Activated CD4-positive, alpha-beta T cell treated with anti-CD3 and anti-CD28 coated beads for 24 hours (primary cell): ENCODE measurements around the gene KIZ.
"Not testable (repeated sequence)": the region's sequence is repeated elsewhere in the genome, so short reads cannot be mapped to it uniquely, and the experiment has no call there.

Source experiments
- DNase-seq, 2 donors: peaks; one replicate each; pipeline ENCODE4 v3.0.0-alpha.2; 2020; ENCODE audit warnings: low read depth in 2 of 2

KIZ gene

DNA sequence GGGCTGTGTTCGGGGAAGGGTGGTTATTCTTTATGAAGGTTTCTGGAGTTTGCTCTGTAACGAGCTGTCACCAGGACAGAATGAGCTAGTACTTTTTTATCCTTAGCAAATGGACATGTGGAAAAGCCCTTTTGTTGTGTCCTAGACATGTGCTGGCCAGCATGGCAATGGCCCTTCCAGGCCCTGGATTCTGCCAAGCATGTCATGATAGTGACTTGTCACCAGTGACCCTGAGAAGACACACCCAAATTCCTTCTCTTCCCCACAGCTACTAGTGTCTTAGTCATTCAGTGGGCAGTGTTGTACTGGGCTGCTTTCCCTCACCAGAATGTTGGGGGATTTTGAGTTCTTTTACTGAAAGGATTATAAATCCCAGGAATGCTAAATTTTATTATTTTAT is 103.3 kb downstream of the KIZ start:
- DNase-seq = no peak

DNA sequence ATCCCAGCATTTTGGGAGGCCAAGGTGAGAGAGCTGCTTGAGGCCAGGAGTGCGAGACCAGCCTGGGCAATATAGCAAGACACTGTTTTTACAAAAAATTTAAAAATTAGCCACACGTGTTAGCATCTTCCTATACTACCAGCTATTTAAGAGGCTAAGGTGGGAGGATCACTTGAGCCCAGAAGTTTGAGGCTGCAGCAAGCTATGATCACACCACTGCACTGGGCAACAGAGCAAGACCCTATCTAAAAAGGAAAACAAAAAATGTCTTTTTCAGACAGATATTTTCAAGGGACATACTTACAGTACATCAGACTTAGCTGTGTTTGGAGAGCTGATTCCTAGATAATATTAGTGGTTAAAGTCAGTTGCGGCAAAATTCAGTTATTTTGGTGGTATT is 104.3 kb downstream of the KIZ start:
- no peak for DNase-seq

DNA sequence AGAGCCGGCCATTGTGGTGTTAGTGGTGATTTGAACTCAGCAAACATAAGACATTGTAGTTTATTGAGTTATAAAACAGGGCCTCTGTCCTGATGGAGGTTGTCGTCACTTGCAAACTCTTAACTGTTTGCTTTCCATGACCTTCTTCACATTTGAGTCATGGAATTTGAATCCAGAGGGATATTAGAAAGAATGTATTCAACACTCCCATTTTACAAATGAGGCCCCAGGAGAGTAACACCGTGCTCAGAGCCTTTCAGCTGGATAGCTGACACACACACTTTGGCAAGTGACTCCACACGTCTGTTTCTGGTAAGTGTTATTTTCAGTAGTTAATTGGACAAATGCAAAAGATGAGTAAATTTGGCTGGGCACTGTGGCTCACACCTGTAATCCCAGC is 104.8 kb downstream of the KIZ start:
- DNase-seq = no peak

DNA sequence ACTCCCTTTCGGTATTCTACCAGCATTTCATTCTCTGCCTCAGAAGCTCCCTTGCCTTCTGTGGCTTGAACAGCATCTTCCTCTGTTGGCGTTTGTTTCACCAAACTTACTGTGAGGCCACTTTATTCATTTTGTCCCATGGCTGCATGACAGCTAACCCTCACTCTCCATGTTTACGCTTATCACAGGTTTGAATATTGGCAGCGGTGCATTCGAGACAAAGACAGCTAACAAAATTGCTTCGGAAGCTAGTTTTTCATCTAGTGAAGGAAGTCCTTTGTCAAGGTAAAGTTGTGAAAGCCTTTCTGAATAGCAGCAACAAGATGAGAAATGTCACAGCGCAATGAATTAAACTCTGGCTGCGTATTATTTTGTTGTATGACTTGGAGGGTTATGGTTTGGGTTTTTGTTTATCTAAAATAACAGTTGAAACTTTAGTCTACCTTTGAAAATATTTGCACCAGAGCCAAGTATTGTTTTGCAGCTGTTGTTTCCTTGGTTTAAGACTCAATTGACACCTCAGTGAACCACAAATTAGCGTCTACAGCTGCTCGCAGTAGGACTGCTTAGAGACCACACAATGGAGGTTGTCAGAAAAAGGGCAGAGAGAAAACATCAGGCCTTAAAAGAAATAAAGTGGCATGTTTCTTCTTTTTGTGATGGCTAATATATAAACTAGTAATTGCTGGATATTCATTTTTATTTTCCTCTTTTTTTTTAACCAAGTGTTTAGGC is 106.8 kb downstream of the KIZ start:
- DNase-seq = no peak

DNA sequence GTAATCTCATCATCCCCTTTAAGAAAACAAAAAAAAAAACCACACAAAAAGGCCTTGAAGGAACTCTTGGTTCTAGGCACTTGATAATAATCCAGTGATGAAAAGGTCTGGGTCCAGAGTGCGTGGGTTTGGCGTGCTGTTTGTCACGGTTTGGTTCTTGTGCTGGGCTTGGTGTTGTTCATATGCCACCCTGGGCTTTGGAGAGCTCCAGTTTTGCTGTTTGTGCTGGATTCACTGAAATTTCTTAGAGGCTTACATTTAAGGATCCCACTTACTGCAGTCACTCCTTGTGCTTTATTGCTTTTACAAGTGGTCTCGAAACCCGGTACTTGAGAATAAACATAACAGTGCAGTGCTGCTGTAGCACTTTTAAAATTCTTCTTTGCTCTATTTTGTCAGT is 108.4 kb downstream of the KIZ start:
- no peak for DNase-seq

DNA sequence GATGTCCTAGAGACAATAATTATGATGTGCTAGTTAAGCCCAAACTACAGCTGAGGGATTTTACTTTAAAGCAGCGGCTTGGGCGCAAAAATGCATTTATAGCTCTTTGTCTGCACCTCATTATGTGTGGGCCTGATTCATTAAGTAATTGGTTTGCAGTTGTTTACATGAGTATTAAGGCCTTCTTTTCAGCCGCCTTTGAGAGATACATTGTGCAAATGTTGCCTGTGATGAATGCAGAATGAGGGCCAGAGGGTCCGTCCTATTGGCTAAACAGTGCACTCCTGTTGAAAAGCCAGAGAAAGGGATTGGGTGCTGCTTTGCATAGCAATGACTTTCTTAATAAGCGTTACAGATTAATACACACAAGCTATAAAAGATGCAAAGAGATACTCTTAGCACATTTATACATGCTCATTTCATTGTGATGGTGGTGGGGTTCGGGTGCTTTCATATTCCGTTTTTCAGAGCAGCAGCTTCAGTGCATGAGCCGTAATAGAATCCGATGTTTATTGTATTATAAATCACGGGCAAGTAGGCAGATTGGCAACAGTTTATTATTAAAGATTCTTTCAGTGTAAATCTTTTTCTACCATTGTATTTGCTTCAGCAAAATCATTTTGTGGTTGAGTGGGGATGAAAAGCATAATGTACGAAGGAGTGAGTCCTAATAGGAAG is 109.1 kb downstream of the KIZ start:
- DNase-seq = no peak

DNA sequence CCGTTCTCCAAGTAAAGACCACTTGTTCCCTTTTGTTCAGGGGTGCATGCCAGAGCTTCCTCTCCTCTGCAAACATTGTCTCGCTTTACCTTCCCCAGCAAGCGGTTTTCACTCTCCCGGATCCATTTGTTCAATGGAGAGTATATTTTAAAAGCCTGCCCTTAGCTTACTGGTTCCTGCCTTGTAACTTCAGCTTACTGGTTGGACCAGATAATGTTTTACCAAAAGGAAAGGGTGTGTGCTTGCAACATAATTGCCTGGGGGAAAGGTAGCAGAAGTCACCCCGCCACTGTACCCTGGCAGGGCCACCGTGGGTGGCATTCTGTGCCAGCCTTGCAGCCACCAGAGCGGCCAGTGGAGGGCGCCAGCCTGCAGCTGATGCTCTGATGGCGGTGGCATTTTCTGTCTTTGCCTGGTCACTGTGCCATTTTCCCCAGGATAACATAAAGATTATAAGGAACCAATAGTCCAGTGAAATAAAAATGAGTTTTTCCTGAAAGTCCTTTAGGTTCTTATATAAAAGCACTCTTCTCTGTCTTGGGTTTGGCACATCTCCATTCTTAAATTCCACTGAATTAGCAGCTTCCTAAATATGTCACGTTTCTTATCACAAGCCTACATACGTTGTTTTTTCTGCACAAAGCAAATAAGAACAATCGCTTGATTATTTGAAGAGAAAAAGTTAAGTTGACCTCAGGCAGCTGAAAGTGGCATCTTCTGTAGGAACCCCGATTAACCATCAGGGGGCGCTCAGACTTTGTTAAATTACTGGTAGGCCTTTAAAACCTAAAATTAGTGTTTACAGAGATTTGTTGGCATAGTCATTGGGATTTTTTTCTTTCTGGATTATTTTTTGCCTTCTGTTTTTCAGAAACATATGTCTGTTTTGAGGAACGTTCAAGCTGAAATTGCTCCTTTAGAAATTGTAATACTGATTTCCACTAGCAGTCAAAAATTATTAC is 109.9 kb downstream of the KIZ start:
- DNase-seq = peak; percentile 55 to 59

DNA sequence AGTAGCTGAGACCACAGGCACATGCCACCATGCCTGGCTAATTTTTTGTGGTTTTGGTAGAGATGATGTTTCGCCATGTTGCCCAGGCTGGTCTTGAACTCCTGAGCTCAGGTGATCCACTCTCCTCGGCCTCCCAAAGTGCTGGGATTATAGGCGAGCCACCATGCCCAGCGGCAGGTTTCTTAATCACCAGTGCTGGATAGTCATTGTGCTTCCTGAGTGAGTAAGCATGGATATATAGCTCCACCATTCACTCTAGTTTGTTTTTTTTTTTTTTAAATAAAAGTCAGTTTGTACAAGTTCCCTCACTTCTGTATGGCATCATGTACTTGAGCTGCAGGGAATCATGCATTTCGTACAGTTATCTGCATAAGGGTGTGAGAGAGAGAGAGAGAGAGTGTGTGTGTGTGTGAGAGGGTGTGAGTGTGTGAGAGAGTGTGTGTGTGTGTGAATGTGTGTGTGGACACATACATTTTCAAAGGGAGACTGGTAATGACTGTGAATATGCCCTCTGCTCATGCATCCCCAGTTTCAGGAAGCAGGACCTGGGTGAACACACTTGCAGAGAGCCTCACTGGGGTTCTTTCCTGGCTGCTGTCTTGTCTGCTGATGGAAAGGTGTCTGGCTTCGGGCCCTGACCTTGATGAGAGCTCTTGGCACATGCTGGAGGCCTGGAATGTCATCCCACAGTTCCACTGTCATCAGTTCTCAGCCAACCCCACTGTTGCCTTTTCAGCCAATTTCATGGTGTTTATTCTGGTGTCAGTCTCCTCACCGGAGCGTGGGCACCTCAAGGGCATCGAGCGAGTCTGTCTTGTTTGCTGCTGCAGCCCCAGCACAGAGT is 112.3 kb downstream of the KIZ start:
- DNase-seq = no peak

DNA sequence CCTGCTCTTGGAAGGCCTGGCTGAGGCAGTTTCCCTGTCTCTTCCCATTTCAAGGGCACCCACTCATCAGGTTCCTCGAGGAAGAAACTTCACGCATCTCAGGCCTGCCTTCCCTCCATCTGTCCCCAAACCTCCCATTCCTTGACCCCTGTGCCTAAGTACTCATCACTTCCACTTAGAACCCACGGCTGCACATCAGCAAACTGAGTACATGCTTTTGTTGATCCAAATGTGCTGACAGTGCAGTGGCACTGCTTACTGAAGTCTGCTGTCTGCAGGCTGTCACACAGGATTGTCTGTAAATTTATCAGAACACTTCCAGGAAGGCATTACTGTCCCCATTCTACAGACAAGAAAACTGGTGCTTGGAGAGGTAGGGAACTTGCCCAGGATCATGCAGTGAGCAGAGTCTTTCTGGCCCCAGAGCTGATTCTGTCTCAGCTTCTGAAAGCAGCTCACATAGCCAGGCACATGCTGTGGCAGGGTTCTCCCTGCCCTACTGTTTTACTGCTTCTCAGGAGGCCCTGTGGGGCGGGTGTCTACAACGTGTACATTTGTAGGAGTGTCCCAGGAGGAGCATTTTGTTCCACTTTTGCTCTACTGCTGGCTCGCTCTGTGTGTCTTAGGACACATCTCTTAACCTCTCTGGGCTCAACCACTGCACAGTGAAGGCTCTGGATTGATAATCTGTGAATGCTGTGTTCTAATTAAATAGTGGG is 113.1 kb downstream of the KIZ start:
- DNase-seq = no peak

DNA sequence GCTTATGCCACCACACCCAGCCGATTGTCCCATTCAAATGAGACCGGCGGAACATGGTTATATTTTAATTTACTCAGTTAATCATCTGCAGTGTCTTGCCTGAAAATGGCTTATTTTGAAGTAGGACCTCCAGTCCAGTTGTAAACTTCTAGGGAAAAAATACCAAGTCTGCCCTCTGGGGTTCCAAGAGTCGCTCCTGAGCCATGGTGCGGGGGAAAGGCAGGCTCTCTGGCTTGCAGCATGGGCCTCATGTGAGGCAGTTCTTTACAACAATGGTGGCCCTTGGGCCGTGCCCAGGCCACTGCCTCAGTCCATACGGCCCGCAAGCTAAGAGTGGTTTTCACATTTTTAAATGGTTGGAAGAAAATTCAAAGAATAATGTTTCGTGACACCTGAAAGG is 114.5 kb downstream of the KIZ start:
- DNase-seq = no peak

DNA sequence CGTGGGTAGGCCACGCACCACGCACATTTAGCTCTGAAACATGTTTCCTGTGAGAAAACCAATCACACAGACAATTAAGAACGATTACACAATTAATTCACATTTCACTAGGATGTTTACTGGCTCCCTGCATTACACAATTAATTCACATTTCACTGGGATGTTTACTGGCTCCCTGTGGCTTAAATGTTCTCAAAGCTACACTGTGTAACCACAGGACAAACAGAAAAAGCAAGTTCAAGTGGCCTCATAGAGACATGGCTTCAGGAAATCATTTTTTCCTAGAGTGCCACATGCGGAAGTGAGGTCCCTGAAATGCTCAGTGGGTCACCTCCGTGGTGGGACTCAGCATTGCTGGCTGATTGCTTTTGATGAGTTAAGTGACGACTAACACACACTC is 115.5 kb downstream of the KIZ start:
- no peak for DNase-seq

DNA sequence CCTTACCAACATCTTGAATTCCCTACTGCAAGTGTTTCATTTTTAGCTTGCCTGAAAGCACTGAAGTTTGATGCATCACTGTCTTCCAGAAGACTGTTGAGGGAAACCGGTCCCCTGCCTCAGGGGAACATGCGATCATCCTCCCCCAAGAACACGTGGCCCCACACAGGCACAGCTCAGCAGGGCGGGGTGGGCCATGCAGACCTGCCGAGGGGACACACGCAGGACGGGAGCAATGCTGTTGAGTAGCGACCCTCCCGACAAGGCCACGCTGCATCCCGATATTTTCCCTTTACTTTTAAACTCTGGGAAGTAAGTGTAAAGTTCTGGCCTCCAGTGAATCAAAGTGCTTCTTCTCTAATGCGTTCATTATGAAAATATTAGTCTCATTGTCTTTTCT is 117.9 kb downstream of the KIZ start:
- no peak for DNase-seq

DNA sequence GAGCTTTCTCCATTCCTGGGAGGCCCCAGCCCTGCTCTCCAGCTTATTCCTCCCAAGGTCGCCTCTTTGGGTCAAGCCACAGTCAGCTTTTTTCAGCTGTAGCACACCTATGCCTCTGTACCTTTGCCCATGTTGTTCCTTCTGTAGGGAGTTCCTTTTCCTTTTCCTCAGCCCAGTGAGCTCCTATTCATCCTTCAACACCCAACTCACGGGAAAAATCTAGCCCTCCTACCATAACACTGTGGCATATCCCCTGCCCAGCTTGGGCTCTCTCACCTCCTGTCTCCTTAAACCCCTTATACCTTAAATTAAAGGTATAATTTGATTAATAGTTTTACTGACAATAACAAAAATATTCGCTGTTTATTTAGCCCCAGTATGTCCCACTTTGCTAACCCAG is 118.9 kb downstream of the KIZ start:
- no peak for DNase-seq

DNA sequence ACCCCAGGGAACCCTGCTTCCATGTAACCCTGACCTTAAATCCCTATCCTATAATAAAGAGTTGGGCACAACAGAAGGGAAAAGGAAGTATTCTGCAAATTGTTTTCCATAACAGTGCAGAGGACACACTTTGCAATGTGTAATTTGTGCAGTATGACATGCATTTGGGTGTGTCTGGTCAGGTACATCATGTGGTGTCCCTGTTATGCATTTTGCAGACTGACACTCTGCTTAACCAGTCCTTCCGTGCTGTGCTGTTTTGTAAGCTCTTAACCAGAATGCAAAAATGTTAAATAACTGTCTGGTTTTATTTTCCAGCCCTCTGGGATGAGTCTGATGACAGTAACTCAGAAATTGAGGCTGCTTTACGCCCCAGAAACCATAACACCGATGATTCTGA is 120.3 kb downstream of the KIZ start:
- DNase-seq = no peak

DNA sequence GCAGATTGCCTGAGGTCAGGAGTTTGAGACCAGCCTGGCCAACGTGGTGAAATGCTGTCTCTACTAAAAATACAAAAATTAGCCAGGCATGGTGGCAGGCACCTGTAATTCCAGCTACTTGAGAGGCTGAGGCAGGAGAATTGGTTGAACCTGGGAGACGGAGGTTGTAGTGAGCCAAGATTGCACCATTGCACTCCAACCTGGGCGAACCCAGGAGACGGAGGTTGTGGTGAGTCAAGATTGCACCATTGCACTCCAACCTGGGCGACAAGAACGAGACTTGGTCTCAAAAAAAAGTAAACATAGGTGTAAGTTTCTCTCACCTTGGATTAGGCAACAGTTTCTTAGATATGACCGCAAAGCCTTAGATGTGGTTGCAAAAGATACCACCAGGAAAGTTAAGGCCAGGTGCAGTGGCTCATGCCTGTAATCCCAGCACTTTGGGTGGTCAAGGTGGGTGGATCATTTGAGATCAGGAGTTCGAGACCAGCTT is 121.8 kb downstream of the KIZ start:
- DNase-seq = not testable (repeated sequence)

DNA sequence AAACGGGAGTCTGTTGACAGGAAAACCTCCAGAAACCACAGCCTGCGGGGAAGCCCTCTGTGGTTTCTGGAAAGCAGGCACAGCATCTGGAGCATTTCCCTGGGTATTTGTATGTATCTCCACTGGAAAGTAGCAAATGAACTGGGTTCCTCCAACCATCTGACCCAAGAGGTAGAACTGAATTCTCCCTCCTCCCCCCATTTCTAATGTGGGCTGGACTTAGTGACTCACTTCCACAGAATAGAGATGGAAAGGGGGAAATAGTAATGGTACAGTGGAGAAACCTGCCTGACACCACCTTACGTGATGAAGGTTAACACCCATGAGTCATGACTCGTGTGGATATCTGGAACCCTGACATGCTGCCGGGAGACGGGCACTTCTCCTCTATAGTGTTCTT is 125.4 kb downstream of the KIZ start:
- DNase-seq = peak in 1 of 2 donors; percentile 39

DNA sequence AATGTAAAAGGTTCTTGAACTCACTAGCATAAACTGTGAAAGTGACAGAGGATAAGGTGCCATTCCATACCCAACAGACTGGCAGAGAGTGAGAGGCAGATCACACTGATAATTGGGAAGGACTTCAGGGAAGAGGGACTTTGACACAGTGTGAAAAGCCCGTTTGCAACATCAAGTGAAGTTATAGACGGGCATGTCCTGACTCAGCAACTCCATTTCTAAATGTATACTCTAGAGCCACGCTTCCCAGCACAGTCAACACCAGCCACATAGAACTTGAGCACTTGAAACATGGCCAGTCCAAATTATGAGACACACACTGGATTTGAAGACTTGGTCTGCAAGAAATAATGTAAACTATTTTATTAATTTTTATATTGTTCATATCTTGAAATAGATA is 131.3 kb downstream of the KIZ start:
- DNase-seq = no peak

DNA sequence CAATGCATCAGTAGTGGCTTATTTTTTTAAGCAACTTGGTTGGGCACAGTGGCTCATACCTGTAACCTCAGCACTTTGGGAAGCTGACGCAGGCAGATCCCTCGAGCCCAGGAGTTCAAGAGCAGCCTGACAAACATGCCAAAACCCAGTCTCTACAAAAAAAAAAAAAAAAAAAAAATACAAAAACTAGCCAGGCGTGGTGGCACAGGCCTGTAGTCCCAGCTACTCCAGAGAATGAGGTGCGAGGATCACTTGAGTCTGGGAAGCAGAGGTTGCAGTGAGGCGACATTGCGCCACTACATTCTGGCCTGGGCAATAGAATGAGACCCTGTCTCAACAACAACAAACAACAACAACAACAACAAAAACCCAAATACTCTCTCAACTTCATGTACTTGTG is 132.5 kb downstream of the KIZ start:
- no peak for DNase-seq

DNA sequence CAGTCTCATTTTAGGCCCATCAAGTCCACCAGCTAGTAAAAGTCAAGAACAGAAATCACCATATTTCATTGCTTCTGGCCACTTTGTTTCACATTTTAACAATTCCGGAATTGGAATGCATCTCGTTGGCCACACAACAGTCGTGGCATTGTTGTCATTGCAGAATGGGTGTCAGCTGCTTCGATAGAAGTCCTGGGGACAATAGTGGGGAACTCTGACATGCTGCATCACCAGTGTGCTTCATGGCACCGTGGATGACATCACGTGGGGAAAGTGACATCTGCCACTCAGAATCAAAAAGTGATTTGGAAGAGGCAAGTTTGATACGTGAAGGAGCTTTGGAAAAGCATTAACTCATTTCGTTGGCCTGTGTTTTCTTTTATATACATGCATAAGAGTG is 133.5 kb downstream of the KIZ start:
- DNase-seq = no peak

DNA sequence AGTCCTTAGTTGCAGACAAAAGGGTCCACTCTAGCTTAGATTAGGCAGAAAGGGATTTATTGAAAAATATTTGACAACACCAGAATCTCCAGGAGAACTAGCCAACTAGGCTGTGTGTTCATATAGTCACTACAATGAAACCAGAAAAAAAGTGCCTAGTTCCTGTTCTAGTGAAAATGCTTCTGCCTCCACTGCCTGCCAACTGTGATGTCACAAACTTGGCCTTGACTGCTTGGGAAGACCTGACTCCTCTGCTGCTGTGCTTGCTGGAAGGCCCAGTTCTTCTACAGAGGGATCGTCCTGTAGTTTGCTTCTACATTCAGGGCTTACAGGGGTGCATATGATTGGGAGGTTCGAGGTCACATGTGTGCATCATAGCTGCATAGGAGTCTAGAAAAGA is 136.9 kb downstream of the KIZ start:
- DNase-seq = no peak
